MCF 10A (cell line): ENCODE measurements around the gene RPS16. TPM values are rescaled to one million over a fixed set of nuclear protein-coding genes. Genes with fewer than 3 reads are reported as not detected.

Experiments
- BruUV-seq: library from RNA; stranded (reverse); fragments of 400-500 nt; replicated peaks from 2 replicates; lab custom pipeline; 2021; lab: Mats Ljungman, UMichigan
- CTCF ChIA-PET: fragments of 300-600 bp; sonication (Branson Sonifier 250); formaldehyde crosslinking; extraction: SDS; loops from one replicate; lab custom pipeline; 2021; ENCODE audit warnings: antibody characterized with exemption, inconsistent platforms; lab: Yijun Ruan, JAX
- POLR2A ChIA-PET: fragments of 300-600, 350-650 bp; sonication (Branson Sonifier 250); formaldehyde crosslinking; extraction: SDS; loops from one replicate; lab custom pipeline; 2020; ENCODE audit warnings: antibody characterized with exemption, inconsistent platforms; lab: Yijun Ruan, JAX
- DNase-seq: peaks from one replicate; pipeline ENCODE4 v3.0.0-alpha.2; 2018; ENCODE audit not compliant: unreplicated experiment
- H3K27ac Mint-ChIP-seq: one replicate; pipeline ENCODE4 v1.8.0; 2022; ENCODE audit warnings: mild to moderate bottlenecking, low read depth, mixed read lengths; ENCODE audit not compliant: unreplicated experiment
- H3K27me3 Mint-ChIP-seq: one replicate; pipeline ENCODE4 v1.8.0; 2022; ENCODE audit warnings: mixed read lengths; ENCODE audit not compliant: insufficient read depth, unreplicated experiment
- H3K36me3 Mint-ChIP-seq: one replicate; pipeline ENCODE4 v1.8.0; 2022; ENCODE audit warnings: mild to moderate bottlenecking, moderate library complexity, mixed read lengths; ENCODE audit not compliant: insufficient read depth, unreplicated experiment
- H3K4me1 Mint-ChIP-seq: one replicate; pipeline ENCODE4 v1.8.0; 2022; ENCODE audit warnings: mixed read lengths; ENCODE audit not compliant: insufficient read depth, unreplicated experiment
- H3K4me3 Mint-ChIP-seq: one replicate; pipeline ENCODE4 v1.8.0; 2022; ENCODE audit warnings: mild to moderate bottlenecking, moderate library complexity, mixed read lengths; ENCODE audit not compliant: unreplicated experiment
- H3K9me3 Mint-ChIP-seq: one replicate; pipeline ENCODE4 v1.8.0; 2022; ENCODE audit warnings: mixed read lengths; ENCODE audit not compliant: unreplicated experiment
- CTCF ChIP-seq: fragments of 200-600 bp; IDR thresholded peaks from one replicate; pipeline ENCODE4 v1.8.0; 2022; ENCODE audit warnings: antibody characterized with exemption, mild to moderate bottlenecking; ENCODE audit not compliant: unreplicated experiment
- intact Hi-C: fragments of 100-400 bp; cut with micrococcal nuclease; formaldehyde crosslinking; loops from 2 replicates; pipeline ENCODE4 v1.14.1; 2022
- total RNA-seq: library from RNA; stranded (reverse); gene quantifications from 2 replicates; pipeline ENCODE4 v1.2.3, GENCODE V29; 2022

The RPS16 gene
- total RNA-seq, 1 experiment from 2014 or later: 2,909 TPM

GRCh38 chr19:39410831-39411080 is 25.0 kb downstream of the RPS16 start:
- BruUV-seq: no TSS peak
- Mint-ChIP-seq H3K27me3 (no peaks in the 10 kb centered on the region), H3K27ac (peak overlapping the region; percentile 92), H3K4me3 (peak overlapping the region; percentile 94), H3K4me1 (peaks cover 33% of the 10 kb centered on the region), H3K36me3 (peaks cover 66% of the 10 kb centered on the region), H3K9me3 (no peaks in the 10 kb centered on the region)
- ChIA-PET POLR2A (interaction anchor here (1.4 to 2.2 kb wide), 6 partner anchors 9 to 34 kb away, joined by 7 to 110 read pairs (median 34); partner anchors contain the start of genes MED29, PAF1, RPS16 and SUPT5H), CTCF (interaction anchor here (1.0 to 1.9 kb wide), 6 partner anchors 8 to 295 kb away, joined by 3 to 80 read pairs (median 8); no protein-coding TSS in a partner anchor)
- no peak for TF ChIP-seq CTCF
- intact Hi-C loops: loop anchor here (1.0 kb wide), 3 partner anchors 13 to 288 kb away; no protein-coding TSS in a partner anchor
- DNase-seq: no peak

- Mint-ChIP-seq H3K9me3 (no peaks in the 10 kb centered on the region), H3K27me3 (no peaks in the 10 kb centered on the region), H3K27ac (peak overlapping the region; percentile 92), H3K4me1 (peaks cover 33% of the 10 kb centered on the region), H3K36me3 (peaks cover 66% of the 10 kb centered on the region), H3K4me3 (peak overlapping the region; percentile 94)
- peak; percentile 34 for DNase-seq
- BruUV-seq: no TSS peak
- TF ChIP-seq CTCF: no peak
- intact Hi-C loops: no loop called here
- ChIA-PET POLR2A (interaction anchor here (0.8 to 4.3 kb wide), 6 partner anchors 10 to 28 kb away, joined by 3 to 121 read pairs (median 27); partner anchors contain the start of genes MED29, PAF1 and RPS16), CTCF (interaction anchor here (0.9 kb wide), 1 partner anchor 12 kb away, joined by 5 read pairs; no protein-coding TSS in a partner anchor)
Observed at GRCh38 chr19:39410017-39410830, 25.5 kb downstream of the RPS16 start.

- ChIA-PET CTCF (interaction anchor here (0.6 to 0.9 kb wide), 2 partner anchors 11 to 108 kb away, joined by 3 to 5 read pairs; no protein-coding TSS in a partner anchor), POLR2A (interaction anchor here (0.5 to 4.3 kb wide), 10 partner anchors 9 to 1227 kb away, joined by 3 to 121 read pairs (median 6); partner anchors contain the start of genes MED29, PAF1, RPS16 and SAMD4B)
- Mint-ChIP-seq H3K27ac (peak overlapping the region; percentile 92), H3K9me3 (no peaks in the 10 kb centered on the region), H3K4me1 (peaks cover 33% of the 10 kb centered on the region), H3K4me3 (peak overlapping the region; percentile 94), H3K27me3 (no peaks in the 10 kb centered on the region), H3K36me3 (peaks cover 66% of the 10 kb centered on the region)
- BruUV-seq: TSS peak; percentile 96
- intact Hi-C loops: no loop called here
- TF ChIP-seq CTCF: no peak
- DNase-seq: peak; percentile 94
Observed at GRCh38 chr19:39409208-39410016, 26.3 kb downstream of the RPS16 start.
